Stimulated activated CD4-positive, alpha-beta T cell treated with anti-CD3 and anti-CD28 coated beads, Interleukin-2, amount 100 ng/mL, for 24 hours (primary cell): Measurements from ENCODE around the gene FAM241B.

Experiments
- DNase-seq, 2 donors: peaks; one replicate each; pipeline ENCODE4 v3.0.0-alpha.2; 2020

Gene FAM241B

DNA sequence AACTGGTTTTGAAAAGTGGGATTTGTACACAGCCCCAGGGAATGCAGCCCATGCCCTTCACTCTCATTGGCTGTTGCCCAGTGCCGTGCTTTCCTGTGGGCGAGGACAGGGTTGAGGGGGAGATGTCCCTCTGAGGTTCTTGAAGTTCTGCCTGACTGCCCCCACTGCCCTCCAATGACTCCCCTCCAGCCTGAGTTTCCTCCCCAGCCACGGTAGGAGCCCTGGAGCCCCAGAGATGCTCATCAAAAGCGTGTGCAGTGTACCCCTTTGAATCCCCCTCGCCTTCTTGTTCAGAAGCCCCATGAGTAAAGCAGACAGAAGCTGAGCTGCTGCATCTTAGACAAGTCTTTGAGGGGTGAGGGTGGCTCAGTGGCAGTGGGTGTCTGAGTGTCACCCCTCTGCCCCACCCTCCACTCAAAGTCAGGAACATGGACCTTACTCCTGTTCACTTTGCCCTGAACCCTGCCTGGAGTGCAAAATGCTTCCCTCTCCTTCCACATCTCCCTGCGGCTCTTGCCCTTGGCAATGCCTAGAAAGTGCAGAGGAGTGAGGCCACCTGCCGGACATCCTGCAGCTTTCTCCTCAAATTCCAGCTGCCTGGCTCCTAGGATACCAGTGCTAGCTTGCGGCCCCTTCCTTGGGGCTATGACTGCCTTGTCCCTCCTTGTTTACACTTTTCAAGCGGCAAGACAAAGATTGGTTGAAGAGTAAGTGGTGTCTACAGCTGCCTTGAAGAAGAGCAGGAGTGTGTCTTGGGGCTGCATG lies 19.9 kb downstream of the FAM241B start:
- DNase-seq = no peak

DNA sequence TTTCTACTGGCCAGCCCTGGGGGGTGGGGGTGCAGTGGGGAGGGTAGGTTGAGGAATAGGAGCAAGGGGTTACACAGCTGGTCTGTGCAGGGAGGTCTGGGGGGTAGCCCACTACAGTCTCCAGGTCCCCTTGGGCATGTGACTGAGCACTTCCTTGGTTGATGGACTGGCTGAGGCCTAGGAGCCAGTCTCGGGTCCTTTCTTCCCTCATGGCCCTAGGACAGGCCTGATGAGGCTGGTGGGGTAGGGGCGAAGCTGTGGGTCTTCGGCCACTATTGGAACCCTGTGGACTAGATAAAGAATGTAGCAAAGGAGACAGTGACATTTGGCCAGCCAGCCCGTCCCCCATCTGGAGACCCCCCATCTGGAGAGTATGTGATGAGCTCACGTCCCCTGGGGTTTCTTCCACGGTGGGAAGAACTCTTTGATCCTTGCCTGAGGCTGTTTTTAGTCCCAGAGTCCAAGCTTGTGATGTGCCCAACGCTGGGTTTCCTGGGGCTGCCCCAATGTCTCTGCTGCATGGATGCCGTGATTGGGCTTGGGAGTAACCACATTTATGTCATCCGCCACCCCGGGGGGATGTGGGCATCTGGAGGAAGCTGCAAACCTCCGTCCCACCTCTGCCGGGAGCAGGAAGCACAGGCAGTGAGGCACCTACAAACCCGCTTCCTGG lies 20.7 kb downstream of the FAM241B start:
- DNase-seq = no peak

DNA sequence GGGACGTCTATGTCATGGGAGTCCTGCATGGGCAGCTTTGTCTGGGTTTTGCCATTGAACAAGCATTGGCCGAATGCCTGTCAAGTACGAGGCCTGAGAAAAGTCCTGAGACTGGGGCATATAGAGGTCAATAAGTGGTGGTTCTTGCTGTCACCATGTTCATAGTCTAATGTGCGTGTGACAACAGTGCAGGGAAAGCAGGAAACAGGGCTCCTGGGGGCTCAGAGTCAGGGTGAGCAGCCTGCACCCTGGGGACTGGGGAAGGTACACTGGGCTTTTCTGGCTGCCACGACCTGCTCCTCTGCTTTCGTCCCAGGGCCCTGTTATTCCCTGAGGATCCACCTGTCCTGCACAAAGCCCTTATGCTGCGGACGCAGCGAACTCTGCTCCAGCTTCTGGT lies 21.3 kb downstream of the FAM241B start:
- DNase-seq = no peak

DNA sequence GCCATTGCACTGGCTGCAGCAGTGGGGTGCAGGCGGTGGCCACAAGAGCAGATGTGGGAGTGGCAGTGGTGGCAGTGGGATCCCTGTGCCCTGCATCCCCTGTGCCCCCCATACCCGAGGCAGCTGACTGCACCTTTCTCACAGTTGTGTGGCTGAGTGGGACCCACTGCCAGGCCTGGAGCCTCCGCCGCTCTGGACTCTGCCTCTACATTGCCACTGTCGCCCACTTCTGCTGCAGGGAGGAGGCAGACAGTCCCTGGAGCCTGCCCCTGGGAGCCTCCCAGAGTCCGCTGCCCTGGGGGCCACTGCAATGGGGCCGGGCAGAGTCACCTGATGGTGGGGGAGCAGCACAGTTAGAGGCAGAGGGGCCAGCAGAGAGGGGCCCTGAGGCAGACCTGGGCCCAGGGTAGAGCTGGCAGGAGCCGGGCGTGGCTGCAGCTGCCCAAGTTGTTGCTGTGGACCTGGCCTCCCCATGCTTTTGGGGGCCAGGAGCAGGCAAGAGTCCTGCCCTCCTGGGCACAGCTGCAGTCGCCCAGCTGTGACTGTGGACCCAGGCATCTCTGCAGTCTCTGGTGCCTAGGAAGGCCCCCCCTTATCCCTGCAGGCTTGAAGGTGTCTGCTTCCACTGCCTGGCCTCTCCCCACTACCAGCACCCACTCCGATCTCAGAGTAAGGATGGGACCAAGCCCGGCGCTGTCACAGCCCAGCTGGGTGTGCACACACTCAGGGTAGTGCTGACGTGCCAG lies 22.2 kb downstream of the FAM241B start:
- DNase-seq = no peak

DNA sequence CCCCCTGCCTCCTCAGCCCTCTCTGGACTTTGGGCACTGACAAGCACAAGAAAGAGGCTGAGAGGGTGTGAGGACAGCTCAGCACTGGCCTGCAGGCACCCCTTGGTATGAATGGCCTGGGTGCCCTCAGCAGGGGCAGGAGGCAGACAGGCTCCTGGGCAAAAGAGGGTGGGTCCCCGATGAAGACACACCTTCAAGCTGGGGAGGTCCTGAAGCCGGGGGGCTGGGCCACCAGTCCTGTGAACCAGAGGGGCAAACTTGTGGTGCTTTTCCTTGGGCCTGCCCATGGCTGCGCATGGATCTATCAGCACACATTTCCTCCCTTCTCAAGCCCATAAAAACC lies 22.8 kb downstream of the FAM241B start:
- DNase-seq = no peak

DNA sequence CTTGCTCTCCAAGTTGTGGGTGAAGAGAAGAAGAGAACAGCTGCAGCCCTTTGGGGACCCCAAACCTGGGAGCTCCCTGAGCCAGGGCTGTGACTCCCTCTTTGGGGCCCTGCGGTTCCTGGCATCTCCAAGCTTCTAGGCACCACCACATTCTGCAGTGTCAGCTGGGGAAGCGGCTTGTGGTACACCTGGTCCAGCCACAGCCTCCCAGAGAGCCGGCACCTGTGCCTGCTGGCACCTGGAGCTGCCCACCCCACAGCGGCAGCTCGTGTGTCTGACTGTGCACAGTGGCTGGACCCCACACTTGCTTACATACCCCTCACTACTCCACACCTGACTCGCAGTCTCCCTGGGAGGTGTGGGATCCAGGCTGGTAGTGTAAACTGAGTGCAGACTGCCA lies 23.5 kb downstream of the FAM241B start:
- DNase-seq = no peak

DNA sequence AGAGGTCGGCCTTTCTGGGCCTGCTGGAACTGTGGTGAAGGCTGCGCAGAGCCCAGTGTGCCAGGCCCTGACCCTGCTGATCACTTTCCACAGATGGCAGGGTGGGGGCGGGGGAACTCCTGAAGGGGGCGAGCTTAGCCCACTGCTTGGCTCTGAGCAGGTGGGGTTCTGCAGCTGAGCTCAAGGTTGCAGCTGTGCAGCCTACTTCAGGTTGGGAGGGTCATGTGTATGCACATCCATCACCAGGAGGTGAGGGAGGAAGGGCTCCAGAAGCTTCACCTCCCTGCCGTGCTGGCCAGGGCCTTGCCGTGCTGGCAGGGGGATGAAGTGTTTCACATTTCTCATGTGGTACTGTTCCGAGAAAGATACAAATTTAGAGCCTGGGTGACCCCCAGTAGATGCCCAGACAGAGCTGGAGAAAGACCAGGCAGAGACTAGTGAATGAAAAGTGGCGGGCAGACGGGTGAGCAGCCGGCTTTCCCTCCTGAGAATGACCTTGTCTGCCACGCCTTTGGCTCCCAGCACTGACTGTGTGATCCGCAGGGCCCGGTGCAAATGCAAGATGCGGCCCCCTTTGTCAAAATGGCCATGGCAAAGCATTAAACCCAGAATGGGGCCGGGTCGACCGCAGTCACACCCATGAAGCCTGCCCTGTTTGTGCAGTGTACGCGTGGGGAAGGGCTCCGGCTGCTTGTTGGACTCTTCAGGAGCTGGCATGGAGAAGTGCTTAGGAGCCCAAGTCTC lies 25.2 kb downstream of the FAM241B start:
- DNase-seq = no peak

DNA sequence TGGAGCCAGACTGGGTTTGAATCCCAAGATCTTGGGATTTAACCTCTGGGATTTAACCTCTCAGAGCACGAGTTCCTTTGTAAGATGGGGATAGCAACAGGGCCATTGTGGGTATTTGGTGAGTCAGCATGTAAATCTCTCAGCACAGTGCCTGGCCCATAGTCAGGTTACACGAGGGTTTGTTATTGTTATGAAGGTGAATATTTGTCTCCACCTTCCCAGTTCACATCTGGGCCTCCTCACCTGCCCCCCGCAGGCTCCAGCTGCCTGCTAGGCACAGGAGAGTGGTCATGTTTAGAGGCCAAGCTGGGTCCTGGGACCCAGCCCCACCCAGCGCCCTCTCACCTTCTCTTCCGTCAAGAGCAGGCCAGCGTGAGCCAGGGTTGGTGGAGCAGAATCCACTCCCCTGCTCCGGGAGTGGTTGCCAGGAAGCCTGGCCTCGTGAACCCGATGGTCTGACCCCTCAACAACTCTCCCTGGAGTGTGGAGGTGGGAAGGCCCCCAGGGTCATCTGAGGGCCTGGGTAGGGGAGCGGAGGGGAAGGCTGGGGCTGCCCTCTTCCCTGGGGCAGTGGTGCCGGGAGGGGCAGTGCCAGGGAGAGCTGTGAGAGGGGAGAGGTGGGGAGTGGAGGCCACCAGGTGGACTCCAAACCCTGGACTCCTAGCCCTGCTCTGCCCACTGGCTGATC lies 26.0 kb downstream of the FAM241B start:
- no peak for DNase-seq

DNA sequence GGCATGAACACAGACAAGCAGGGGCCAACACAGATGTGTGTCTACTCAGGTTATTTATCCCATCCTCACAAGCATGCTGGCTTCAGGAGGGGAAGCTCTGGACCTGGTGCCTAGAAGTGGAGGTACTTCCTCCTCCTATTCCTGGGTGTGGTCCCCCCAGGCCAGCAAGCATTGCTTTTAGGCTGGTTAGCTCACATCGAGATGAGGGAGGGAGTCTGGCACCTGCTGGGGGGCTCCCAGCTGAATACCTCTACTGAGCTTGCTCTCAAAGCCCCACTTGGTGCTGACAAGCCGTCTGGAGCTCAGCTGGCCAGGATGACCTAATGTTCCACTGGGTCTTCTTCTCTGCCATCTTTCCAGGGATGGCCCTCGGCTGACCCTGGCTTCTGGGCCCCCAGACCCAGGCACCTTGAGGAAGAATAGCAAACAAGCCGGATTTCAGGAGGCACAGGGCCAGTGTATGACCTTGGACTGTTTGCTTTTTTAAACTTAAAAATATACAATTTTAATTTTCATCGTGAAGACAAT lies 26.8 kb downstream of the FAM241B start:
- DNase-seq = no peak

DNA sequence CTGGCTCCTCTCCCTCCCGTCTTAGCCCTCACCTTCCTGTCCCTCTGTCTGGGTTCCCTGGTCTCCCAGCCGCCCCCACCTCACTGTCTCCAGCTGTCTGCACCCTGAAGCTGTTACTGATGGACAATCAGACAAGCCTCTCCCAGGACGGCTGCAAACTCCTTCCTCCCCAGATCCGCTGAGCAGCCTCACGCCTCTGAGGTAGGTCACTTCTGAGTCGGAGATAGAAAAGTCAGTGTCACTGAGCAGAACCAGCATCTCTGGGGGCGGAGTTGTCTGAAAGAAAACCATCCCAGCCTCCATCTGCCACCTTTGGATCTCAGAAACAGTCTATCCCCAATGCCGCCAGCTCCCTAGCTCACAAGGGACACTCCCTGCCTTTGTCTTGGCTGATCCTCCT lies 27.4 kb downstream of the FAM241B start:
- no peak for DNase-seq

DNA sequence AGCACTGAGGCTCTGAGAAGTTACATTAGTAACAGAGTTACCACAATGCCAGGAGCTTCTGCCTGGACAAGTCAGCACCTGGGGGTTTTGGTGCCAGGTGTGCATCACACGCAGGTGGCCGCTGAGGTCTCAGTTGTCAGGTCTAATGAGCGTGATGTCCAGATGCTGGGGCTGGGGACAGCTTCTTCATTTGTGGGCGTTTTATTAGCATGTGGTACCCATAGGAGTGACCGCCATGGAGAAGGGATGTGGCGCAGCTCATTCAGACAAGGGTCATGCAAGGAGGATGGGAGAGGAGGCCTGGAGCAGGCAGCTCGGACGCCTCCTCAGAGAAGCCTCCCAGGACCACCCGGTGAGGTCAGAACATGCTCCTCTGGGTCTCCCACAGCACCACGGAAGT lies 27.8 kb downstream of the FAM241B start:
- DNase-seq = no peak

DNA sequence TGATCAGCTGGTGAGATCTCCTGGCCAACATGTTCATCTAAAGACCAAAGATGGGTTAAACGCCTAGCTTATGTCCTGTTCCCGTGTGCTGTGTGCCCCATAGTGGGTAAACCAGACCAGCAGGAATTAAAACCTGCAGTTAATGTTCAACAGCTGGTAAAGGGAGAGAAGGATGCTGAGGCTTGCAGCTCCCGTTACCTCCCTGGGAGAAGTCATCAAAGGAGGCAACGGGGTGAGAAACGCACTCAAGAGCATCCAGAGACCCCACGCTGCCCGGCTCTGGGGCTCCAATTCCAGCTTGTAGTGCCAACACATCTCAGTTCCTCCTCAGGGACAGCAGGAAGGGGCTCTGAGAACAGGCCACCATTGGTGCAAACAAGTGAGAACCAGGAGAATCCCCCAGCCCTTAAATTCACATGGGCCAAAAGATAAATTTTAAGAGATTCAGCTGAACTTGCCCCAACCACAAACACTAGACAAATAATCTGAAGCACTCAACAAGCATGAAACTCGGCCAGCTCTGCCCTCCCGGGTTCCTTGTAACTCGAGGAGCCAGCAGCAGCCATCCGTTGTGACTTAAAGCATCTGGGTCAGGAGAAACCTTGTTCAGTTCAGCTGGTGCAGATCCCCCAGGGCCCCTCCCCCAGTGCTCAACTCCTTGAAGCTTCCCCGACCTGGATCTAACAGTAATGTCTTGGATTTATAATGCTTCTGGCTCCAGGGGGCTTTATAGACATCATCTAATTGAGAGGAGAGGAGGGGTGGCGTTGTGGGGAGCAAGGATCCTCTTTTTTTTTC lies 29.4 kb downstream of the FAM241B start:
- no peak for DNase-seq

DNA sequence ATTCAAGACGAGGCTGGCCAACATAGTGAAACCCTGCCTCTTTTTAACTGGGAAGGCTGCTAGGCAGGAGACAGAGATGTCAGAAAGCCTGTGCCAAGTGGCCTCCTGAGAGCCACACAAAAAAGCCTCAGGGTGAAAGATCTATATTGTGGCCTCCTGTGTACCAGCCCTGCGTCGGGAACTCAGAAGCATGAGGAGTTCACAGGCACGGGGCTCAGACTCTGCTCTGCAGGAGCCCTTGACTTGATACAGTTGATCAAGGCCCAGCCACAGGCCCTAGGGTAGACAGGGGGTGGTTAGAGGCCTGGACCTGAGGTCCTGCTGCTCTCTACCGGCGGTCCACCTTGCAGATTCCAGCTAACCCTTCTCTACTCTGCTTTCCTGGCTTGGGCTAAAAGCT lies 30.2 kb downstream of the FAM241B start:
- DNase-seq = no peak

DNA sequence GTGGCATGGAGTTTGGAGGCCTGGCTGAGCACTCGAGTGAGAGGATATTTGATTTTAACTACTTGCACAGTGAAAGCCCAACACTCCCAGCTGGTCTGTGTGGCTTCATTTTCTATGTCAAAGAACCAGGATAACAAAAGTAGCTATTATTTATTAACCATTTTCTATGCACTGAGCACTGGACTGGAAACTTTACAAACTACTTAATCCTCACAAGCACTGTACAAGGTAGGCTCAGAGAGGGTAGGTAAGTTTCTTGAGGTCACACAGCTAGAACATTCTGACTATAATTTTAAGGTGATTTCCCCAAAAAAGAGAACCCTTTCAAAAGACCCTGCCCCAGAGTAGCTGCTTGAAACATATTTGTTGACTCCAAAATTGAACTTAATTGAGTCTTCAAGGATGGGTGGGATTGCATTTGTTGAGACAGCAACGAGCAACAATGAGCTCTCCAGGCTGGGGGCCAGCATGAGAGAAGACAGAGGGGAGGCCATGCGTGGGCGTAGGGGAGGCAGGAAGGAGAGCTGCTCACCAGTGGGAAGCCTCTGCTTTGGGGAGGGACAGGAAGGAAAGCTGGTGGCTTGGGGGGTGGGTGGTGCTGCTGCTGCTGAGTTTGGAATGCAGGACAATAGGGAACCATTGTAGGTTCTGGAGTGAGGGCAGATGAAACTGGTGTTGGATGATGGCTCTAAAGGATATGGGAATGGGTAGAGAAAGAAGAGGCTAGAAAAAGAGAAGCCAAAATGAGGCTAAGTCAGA lies 31.5 kb downstream of the FAM241B start:
- DNase-seq = no peak

DNA sequence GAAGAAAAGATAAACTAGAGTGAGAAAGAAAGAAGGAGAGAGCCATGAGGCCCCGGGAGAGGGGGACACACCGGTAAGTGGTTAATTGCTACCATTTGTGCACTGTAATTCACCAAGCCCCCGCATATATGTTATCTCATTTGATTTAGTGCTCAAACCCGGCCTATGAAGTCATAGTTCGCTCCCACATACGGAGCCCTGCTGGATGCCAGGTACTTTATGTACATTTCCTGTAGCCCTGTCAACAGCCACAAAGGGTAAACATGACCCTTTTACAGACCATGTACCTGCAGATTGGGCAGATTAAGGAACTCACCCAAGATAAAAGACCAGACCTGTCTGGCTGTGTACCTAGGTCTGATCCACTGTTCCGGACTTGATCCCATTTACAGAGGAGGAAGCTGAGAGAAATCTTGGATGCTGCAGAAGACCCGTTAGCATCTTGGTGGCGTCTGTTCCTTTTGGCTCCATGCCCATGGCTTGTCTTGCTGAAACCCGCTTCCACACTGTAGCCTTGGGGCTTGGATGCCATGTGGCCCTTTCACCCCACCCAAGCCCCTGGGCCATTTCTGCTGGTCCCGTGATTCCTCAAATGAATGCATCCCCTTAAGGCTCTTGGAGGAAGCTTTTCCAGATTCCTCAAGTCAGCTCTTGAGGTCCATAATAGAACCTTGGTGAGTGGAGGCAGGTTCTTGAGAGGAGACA lies 32.3 kb downstream of the FAM241B start:
- DNase-seq = no peak

DNA sequence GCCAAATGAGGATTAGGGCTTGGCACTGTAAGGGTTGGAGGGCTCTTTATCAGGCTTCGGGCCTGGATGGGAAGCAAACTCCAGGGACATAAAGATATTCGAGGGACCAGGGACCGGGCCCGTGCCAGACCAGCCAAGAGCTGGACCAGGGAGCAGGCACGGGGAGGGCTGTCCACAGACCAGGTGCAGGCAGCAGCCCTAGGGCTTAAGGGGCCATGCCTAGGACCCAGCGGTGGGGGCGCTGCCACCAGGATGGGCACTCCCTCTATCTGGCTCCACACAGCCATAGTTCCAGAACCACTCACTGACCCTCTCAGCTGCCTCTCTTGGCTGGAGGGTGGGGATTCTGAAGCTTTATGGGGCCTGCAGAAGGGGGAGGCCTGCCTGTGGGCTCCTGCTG lies 32.9 kb downstream of the FAM241B start:
- no peak for DNase-seq

DNA sequence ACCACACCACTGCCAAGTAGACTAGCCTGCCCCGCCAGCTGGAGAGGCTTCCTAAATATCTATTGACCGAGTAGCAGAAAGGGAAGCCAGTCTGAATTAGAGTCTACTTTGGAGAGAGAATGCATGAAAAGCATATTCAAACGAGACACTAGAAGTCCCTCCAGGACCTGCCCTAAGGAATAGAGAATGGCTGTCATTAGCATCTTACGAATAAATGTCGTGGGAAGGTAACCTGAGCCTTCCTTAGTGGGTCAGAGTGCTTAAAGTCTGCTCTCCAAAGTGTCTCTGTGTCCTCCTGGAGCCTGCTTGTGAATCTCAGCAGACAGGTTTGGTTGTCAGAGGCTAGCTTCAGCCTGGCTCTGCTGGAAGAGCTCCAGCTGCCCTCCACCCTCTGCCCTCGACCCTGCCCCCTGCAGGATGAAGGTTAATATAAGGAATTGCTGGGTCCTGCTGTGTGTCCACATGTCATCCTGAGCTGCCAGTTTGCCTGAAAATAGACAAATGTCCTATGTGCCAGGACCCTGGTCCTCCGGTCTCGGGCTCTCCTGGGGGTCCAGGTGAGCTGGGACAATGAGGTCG lies 33.4 kb downstream of the FAM241B start:
- no peak for DNase-seq

DNA sequence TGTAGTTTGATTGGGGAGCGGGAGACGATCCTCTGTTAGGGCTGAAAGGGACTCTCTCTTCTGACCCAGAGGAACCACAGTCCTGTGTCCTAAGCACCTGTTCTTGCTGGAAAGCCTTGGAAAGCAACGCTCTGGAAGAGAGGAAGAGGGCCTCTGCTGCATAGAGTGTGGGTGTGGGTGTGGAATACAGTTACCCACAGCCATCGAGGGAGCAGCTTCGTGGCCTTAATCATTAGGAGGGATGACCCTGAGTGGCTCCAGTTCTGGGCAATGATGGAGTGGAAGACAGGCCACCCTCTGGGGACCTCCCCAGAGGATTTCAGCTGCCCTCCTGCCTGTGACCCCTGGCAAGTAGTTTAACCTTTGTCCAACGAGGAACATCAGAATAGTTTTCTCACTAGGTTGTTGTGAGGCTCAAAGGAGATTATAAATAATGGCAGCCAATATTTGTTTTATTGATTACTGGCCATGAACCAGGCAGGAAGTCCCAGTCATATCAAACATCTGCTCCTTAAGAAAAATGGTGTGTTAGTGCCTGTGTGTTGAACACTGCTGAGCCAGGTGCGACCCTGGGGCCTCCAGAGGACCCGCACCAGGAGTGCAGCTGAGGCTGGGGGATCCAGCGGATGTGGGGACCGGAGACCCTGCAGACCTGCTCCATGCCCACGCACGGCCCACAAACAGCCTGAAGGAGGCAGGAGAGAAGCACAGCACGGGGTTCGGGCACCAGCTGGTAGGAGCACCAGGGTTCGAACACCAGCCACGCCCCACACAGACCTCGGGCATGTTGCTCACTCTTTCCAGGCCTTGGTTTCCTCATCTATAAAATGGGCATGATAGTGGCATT lies 35.6 kb downstream of the FAM241B start:
- DNase-seq = no peak

DNA sequence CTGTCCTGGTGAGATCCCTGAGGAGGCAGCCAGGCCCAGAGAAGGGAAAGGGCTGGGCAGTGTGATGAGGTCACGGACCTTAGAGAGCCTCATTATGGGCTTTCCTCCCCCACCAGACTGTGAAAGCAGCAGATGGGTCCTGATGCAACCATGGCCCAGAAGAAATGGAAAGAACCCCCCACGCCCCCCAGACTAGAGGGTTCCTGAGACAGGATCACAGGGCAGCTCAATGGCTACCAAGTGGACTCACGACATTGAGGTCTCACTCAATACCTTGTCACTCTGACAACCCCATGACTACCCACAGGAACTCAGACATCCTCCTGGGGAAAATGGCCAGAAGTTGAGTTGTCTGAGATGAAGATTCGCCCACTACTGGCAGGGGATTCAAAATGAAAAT lies 36.7 kb downstream of the FAM241B start:
- no peak for DNase-seq
